ENCODE results near the gene STUM.

- no peak for TF ChIP-seq POLR2A (IDR thresholded peaks at IDR 0.05)
- TF ChIP-seq POLR2AphosphoS5 (IDR thresholded peaks at IDR 0.05) = no peak
- TF ChIP-seq CTCF (IDR thresholded peaks at IDR 0.05) = no peak
- no peak for TF ChIP-seq EP300 (IDR thresholded peaks at IDR 0.05)
These were observed 38.3 kb downstream of the STUM start for GRCh38 chr1:226586650-226587422.
